HCT116 (cell line): ENCODE data around the gene APLN. TPM values are rescaled to one million over a fixed set of nuclear protein-coding genes. Genes with fewer than 3 reads are reported as not detected.

Experiments used
- ATAC-seq: fragments of 200-7000 bp; cut with Tn5 transposase; 2 replicates; pipeline ENCODE4 v1.9.1; 2020; ENCODE audit warnings: mild to moderate bottlenecking, moderate library complexity
- BruUV-seq: library from RNA; stranded (reverse); fragments of 400-500 nt; replicated peaks from 2 replicates; lab custom pipeline; 2021; lab: Mats Ljungman, UMichigan
- CTCF ChIA-PET: fragments of 300-600 bp; sonication (Branson Sonifier 250); formaldehyde crosslinking; loops from one replicate; lab custom pipeline; 2021; ENCODE audit warnings: antibody characterized with exemption; lab: Charles Lee
- POLR2A ChIA-PET: fragments of 300-600, 350-600 bp; sonication (Branson Sonifier 250); formaldehyde crosslinking; loops from one replicate; lab custom pipeline; 2021; ENCODE audit warnings: antibody characterized with exemption; lab: Charles Lee
- RAD21 ChIA-PET, 2 experiments: fragments of 300-600 bp; sonication (Branson Sonifier 250); formaldehyde crosslinking; loops; one replicate each; lab custom pipeline; 2023; ENCODE audit warnings: low total read pairs in 2 of 2; ENCODE audit not compliant: uncharacterized antibody in 2 of 2, unreplicated experiment in 2 of 2, low non-redundant PET in 1 of 2; lab: Charles Lee
- DNase-seq: peaks from one replicate; pipeline ENCODE4 v3.0.0-alpha.2; 2010; ENCODE audit warnings: low read depth, low spot score
- H2AFZ ChIP-seq: fragments of 200-600 bp; shearing (Covaris generic), sonication (generic); 2 replicates; pipeline ENCODE4 v1.6.1; 2017; ENCODE audit warnings: low read depth, mixed run types, mixed read lengths, antibody characterized with exemption, low read length; ENCODE audit not compliant: poor library complexity, severe bottlenecking
- H3K27ac ChIP-seq: 2 replicates; pipeline ENCODE4 v1.5.1; 2012; ENCODE audit warnings: low read depth, low read length
- H3K27me3 ChIP-seq: fragments of 200-600 bp; sonication (generic); 2 replicates; pipeline ENCODE4 v1.6.1; 2016; ENCODE audit warnings: mixed run types, low read length, mixed read lengths; ENCODE audit not compliant: insufficient read depth
- H3K36me3 ChIP-seq, 2 experiments: fragments of 200-500 bp in 1 of 2; fragments of 200-600 bp in 1 of 2; sonication (Bioruptor generic) in 1 of 2; sonication (generic) in 1 of 2; 2 replicates each; pipeline versions ENCODE4 v1.5.1 to v1.6.1; 2014 to 2016; ENCODE audit warnings: low read length in 2 of 2, inconsistent platforms in 1 of 2, mixed read lengths in 1 of 2, mixed run types in 1 of 2; ENCODE audit not compliant: insufficient read depth in 2 of 2, control insufficient read depth in 1 of 2
- H3K4me1 ChIP-seq, 2 experiments: fragments of 200-600 bp in 1 of 2; sonication (generic) in 1 of 2; 2 replicates each; pipeline versions ENCODE4 v1.5.1 to v1.6.1; 2012 to 2017; ENCODE audit warnings: low read length in 2 of 2, inconsistent platforms in 1 of 2, mild to moderate bottlenecking in 1 of 2, mixed read lengths in 1 of 2, mixed run types in 1 of 2, moderate library complexity in 1 of 2; ENCODE audit not compliant: insufficient read depth in 2 of 2, control insufficient read depth in 1 of 2
- H3K4me2 ChIP-seq: fragments of 200-600 bp; sonication (generic); 2 replicates; pipeline ENCODE4 v1.6.1; 2017; ENCODE audit warnings: mixed run types, low read length, mixed read lengths
- H3K4me3 ChIP-seq, 2 experiments: fragments of 200-600 bp in 1 of 2; sonication (generic) in 1 of 2; replicated peaks in 1 of 2; 2 replicates each; pipeline ENCODE4 v1.5.1; 2011 to 2016; ENCODE audit warnings: low read length in 2 of 2, control low read depth in 1 of 2, low read depth in 1 of 2, mild to moderate bottlenecking in 1 of 2, mixed read lengths in 1 of 2, mixed run types in 1 of 2
- H3K79me2 ChIP-seq: fragments of 200-600 bp; sonication (generic); 2 replicates; pipeline ENCODE4 v1.6.1; 2017; ENCODE audit warnings: mild to moderate bottlenecking, mixed run types, low read length, moderate library complexity, mixed read lengths; ENCODE audit not compliant: insufficient read depth
- H3K9ac ChIP-seq: fragments of 200-600 bp; sonication (generic); 2 replicates; pipeline ENCODE4 v1.6.1; 2016; ENCODE audit warnings: low read length, mixed read lengths
- H3K9me2 ChIP-seq: fragments of 200-600 bp; sonication (generic), shearing (Covaris generic); 2 replicates; pipeline ENCODE4 v1.6.1; 2017; ENCODE audit warnings: mixed run types, mild to moderate bottlenecking, moderate library complexity; ENCODE audit not compliant: insufficient read depth
- H3K9me3 ChIP-seq, 2 experiments: fragments of 200-500 bp in 1 of 2; fragments of 200-600 bp in 1 of 2; sonication (Bioruptor generic) in 1 of 2; sonication (generic) in 1 of 2; 2 replicates each; pipeline ENCODE4 v1.6.1; 2014 to 2017; ENCODE audit warnings: low read length in 2 of 2, mixed read lengths in 2 of 2, inconsistent platforms in 1 of 2, low read depth in 1 of 2, mild to moderate bottlenecking in 1 of 2, mixed run types in 1 of 2, moderate library complexity in 1 of 2; ENCODE audit not compliant: control insufficient read depth in 1 of 2, insufficient read depth in 1 of 2
- H4K20me1 ChIP-seq: fragments of 200-600 bp; sonication (generic), shearing (Covaris generic); 2 replicates; pipeline ENCODE4 v1.6.1; 2017; ENCODE audit warnings: mixed run types, mild to moderate bottlenecking, moderate library complexity; ENCODE audit not compliant: insufficient read depth
- ATF3 ChIP-seq: IDR thresholded peaks from 2 replicates; pipeline ENCODE4 v1.6.1; 2012
- EGR1 ChIP-seq: IDR thresholded peaks from 2 replicates; pipeline ENCODE4 v1.6.1; 2012; ENCODE audit warnings: low read depth
- ELF1 ChIP-seq: IDR thresholded peaks from 2 replicates; pipeline ENCODE4 v1.6.1; 2012; ENCODE audit warnings: low read depth, borderline replicate concordance
- EZH2 ChIP-seq: fragments of 200-600 bp; sonication (generic); IDR thresholded peaks from 2 replicates; pipeline ENCODE4 v1.6.1; 2017; ENCODE audit warnings: antibody characterized with exemption, mixed run types
- EZH2phosphoT487 ChIP-seq: fragments of 200-600 bp; IDR thresholded peaks from 2 replicates; pipeline ENCODE4 v1.6.1; 2018; ENCODE audit warnings: antibody characterized with exemption, borderline replicate concordance
- FOSL1 ChIP-seq: IDR thresholded peaks from 2 replicates; pipeline ENCODE4 v1.6.1; 2012; ENCODE audit warnings: low read depth
- JUND ChIP-seq: IDR thresholded peaks from 2 replicates; pipeline ENCODE4 v1.6.1; 2012
- RAD21 ChIP-seq: IDR thresholded peaks from 2 replicates; pipeline ENCODE4 v1.6.1; 2012; ENCODE audit warnings: low read depth, mild to moderate bottlenecking
- REST ChIP-seq: IDR thresholded peaks from 2 replicates; pipeline ENCODE4 v1.6.1; 2012; ENCODE audit warnings: low read depth
- TCF7L2 ChIP-seq: IDR thresholded peaks from 2 replicates; pipeline ENCODE4 v1.7.0; 2011; ENCODE audit warnings: borderline replicate concordance, inconsistent platforms; ENCODE audit not compliant: insufficient read depth, insufficient read length; ENCODE audit errors: extremely low read depth
- YY1 ChIP-seq: IDR thresholded peaks from 2 replicates; pipeline ENCODE4 v1.6.1; 2011; ENCODE audit warnings: low read length, low read depth, moderate library complexity, mild to moderate bottlenecking; ENCODE audit not compliant: insufficient replicate concordance; ENCODE audit errors: extremely low read depth
- ZFX ChIP-seq: fragments of 450-650 bp; IDR thresholded peaks from 2 replicates; pipeline ENCODE4 v1.6.1; 2017
- ZNF274 ChIP-seq: fragments of 200-500 bp; sonication (Bioruptor generic); IDR thresholded peaks from 2 replicates; pipeline ENCODE4 v1.6.1; 2014; ENCODE audit warnings: mild to moderate bottlenecking, low read depth, low read length, inconsistent platforms
- intact Hi-C: fragments of 100-400 bp; cut with micrococcal nuclease; formaldehyde crosslinking; loops from 2 replicates; pipeline ENCODE4 v1.10.0; 2022
- total RNA-seq: library from RNA; stranded (reverse); gene quantifications from one replicate; pipeline ENCODE4 v1.2.1, GENCODE V29; 2021; ENCODE audit not compliant: unreplicated experiment

Gene APLN
- total RNA-seq, 1 experiment from 2014 or later = 0.22 TPM

GRCh38 chrX:129694805-129695204 lies 40.0 kb upstream of the APLN start:
- no peak overlapping the region for H3K9ac ChIP-seq
- no peak overlapping the region for H3K4me3 ChIP-seq
- no TSS peak for BruUV-seq
- no peak for TF ChIP-seq FOSL1
- no peak for TF ChIP-seq REST
- TF ChIP-seq YY1 = no peak
- TF ChIP-seq ELF1 = no peak
- no peak for TF ChIP-seq EZH2
- TF ChIP-seq EZH2phosphoT487 = no peak
- TF ChIP-seq TCF7L2 = no peak
- no peak for TF ChIP-seq JUND
- TF ChIP-seq ATF3 = no peak
- no peak for TF ChIP-seq EGR1
- TF ChIP-seq RAD21 = no peak
- TF ChIP-seq ZNF274 = no peak
- no peak for TF ChIP-seq ZFX
- H3K4me1 ChIP-seq = peaks cover 0 to 6% of the 10 kb centered on the region in 2 experiments; a peak in 1 of 4 replicates
- no peaks in the 10 kb centered on the region for H3K36me3 ChIP-seq
- no peak overlapping the region for H3K27ac ChIP-seq
- H3K27me3 ChIP-seq = no peaks in the 10 kb centered on the region
- H3K9me2 ChIP-seq = no peaks in the 10 kb centered on the region
- ATAC-seq (no peak), DNase-seq (no peak)
- no peaks in the 10 kb centered on the region for H3K9me3 ChIP-seq
- H3K4me2 ChIP-seq = no peak overlapping the region
- H3K79me2 ChIP-seq = no peaks in the 10 kb centered on the region
- ChIA-PET POLR2A (no interaction called here), RAD21 (no interaction called here), CTCF (no interaction called here)
- intact Hi-C loops = no loop called here
- no peaks in the 10 kb centered on the region for H4K20me1 ChIP-seq
- no peak overlapping the region for H2AFZ ChIP-seq
